GM13977 (cell line): Measurements from ENCODE around the gene GUCY2C.

Experiments
- DNase-seq: peaks from one replicate; pipeline ENCODE4 v3.0.0; 2012; ENCODE audit warnings: low spot score
- in situ Hi-C: fragments of 300-500 bp; cut with MboI; formaldehyde crosslinking; loops from one replicate; pipeline ENCODE4 v1.12.0; 2022; ENCODE audit warnings: low sequenced_read_pairs, low pct_unique_long_range_greater_than_20kb, mixed read lengths, inconsistent platforms; ENCODE audit not compliant: unreplicated experiment
- TF ChIP-seq, protein P1 (sequence below): IDR thresholded peaks from 2 replicates; pipeline ENCODE4 v1.5.1; 2012; ENCODE audit warnings: mild to moderate bottlenecking, control low read depth; ENCODE audit not compliant: insufficient read depth; ENCODE audit errors: extremely low read depth, missing control alignments

GUCY2C gene

DNA sequence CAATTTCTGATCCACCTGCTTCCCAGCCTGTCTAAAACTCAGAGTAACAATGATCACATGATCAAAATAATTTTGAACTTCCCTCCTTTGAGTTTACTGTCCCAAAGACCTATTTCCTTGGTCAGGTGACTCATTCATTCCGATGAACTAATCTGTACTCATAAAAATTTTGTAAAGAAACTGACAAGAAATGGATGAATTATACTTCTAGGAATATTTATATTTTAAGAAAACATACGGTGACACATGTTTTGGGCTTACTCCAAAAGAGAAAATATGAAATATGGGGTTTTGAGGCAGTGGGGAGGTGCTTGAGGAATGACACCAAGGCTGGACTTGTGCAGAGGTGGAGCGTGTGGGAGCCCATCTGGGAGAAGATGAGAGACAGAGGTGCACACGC lies 42.0 kb downstream of the GUCY2C start:
- TF ChIP-seq, protein P1, sequence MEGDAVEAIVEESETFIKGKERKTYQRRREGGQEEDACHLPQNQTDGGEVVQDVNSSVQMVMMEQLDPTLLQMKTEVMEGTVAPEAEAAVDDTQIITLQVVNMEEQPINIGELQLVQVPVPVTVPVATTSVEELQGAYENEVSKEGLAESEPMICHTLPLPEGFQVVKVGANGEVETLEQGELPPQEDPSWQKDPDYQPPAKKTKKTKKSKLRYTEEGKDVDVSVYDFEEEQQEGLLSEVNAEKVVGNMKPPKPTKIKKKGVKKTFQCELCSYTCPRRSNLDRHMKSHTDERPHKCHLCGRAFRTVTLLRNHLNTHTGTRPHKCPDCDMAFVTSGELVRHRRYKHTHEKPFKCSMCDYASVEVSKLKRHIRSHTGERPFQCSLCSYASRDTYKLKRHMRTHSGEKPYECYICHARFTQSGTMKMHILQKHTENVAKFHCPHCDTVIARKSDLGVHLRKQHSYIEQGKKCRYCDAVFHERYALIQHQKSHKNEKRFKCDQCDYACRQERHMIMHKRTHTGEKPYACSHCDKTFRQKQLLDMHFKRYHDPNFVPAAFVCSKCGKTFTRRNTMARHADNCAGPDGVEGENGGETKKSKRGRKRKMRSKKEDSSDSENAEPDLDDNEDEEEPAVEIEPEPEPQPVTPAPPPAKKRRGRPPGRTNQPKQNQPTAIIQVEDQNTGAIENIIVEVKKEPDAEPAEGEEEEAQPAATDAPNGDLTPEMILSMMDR, result no peak
- in situ Hi-C loops, result no loop called here
- no peak for DNase-seq

DNA sequence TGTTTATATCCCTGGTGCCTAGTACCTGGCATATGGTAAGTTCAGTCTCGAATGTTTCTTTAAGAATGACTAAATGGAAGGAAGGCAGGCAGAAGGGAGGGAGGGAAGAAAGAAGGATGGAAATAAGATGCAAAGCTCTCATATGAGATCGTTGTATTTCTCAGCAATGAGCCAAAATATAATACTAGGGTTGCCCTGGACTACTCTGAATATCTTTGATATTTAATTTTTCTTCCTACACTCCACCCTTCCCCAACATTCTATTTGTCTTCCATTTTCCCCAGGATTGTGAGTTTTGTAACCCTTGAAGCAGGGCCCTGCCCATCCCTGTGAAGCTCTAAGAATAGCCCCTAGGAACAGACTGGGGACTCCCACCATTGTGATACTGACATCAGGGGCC lies 43.9 kb downstream of the GUCY2C start:
- TF ChIP-seq, protein P1, result no peak
- DNase-seq, result no peak

DNA sequence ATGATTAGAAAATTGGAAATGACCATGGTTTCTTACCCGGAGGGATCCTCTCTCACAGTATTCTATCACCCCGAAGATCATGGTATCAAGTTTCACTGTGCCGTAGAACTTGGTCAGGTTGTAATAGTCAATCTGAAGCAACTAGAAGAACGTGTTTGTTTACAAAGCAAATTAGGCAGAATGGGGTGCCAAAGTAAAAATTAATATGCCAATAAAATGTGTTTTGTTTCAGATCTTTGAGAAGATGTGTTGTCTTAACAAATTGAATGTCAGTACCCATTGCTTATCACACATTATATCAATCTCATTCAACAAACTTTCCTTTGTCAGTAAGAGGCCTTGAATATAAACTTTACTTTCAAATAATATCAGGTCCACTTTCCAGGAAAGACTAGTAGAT lies 45.0 kb downstream of the GUCY2C start:
- in situ Hi-C loops, result no loop called here
- DNase-seq, result no peak
- TF ChIP-seq, protein P1, result no peak

More for the DNA sequence above, 43.9 kb downstream of the GUCY2C start:
- in situ Hi-C loops, result no loop called here

DNA sequence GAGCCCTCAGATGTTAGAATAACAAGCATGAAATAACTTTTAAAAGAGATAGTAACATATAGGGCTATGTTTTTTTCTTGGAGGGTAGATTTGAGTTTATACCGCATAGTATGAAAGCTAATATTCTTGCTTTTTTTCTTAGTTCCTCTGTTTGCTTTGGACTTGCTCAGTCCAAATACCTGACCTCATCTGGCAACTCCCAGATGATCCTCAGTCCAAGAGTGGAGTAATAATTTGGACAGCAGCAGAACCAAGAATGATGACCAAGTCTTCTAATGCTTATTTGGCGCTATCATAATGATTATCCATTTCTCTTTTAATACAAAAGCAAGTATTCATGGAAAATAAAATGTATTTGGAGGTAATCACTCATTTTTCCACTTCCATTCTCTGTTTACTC lies 45.6 kb downstream of the GUCY2C start:
- DNase-seq, result no peak
- in situ Hi-C loops, result no loop called here
- TF ChIP-seq, protein P1, result no peak

DNA sequence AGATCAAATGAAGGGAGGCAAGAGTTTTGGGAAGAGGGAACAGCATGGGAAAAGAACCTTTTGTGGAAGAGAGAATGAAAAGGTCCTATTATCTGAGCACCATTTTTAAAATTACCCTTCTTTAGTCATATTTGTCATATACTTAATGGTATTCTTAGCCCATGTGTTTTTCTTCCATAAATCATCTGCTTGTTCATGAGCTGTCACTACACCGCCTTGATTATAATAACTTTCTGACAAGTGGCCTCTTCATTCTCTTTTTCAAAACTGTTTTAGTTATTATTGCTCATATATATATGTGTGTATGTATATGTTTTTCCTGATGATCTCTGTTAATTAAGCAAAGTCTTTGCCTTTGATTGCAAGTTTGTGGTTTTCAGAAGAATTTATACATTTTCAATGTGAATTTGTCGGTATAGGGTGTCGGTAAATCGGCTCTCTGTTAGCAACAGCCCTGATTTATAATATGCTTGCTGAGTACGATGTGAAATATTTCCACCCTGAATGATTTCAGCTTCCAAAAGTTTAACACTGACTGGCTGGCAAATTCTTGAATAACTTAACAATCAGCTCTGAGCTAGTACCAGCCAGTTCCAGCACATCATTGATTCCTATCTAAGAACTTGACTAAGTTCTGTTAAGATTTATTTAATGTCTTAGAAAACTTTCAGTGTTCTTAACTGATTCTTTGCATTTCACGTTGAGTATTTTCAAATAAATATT lies 49.2 kb downstream of the GUCY2C start:
- no peak for DNase-seq
- TF ChIP-seq, protein P1, result no peak

DNA sequence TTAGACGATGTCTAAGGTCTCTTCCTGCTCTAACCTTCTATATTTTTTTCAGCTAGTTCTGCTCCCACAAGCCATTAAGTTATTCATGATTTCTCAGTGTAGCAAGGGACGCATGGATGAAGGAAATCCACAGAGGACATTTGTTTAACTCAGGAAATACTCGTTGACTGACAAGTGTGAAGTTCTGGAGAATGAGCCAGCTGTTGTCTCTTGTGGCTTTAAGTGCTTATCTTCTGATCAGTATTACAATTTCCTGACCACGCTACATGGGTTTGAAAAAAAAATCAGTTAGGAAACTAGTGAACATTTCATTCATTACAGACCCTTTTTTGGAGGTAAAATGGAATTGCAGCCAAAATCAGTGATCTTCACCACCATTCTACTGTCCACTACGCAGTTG lies 53.1 kb downstream of the GUCY2C start:
- DNase-seq, result no peak
- in situ Hi-C loops, result no loop called here
- TF ChIP-seq, protein P1, result no peak

More for the DNA sequence above, 49.2 kb downstream of the GUCY2C start:
- in situ Hi-C loops, result no loop called here
